Measurements from ENCODE around the gene M6PR.
"Not testable (repeated sequence)": the region's sequence is repeated elsewhere in the genome, so short reads cannot be mapped to it uniquely, and the experiment has no call there.

The M6PR gene

DNA sequence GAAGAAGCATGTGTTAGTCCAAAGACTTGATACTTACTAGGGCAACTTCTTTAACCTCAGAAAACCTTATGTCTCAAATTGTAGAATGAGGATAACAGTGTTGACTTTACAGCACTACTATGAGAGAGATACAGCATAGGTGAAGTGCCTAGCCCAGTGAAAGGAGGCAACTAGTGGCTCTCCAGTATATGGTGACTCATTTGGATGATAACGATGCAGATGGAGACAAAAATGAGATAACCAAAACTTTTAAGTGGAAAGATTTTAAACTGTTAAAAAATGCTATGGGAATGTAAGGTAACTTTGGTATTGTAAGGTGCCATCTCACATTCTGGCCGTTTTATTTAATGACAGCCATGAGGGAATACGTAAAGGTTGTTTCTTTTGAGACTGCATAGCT, 32.4 kb downstream of the M6PR start:
- Histone ChIP-seq H3K4me1 (ENCODE audit: control insufficient read depth, insufficient read depth, low read length) (peaks cover 19% of the 10 kb centered on the region), H3K27me3 (ENCODE audit: control insufficient read depth, insufficient read depth, low read length) (no peaks in the 10 kb centered on the region), H3K9ac (ENCODE audit: low read length) (no peak overlapping the region), H3K9me3 (ENCODE audit: control insufficient read depth, low read length) (no peaks in the 10 kb centered on the region), H3K4me3 (ENCODE audit: low read length) (no peak overlapping the region), H3K36me3 (ENCODE audit: control insufficient read depth, insufficient read depth, low read length) (no peaks in the 10 kb centered on the region)

DNA sequence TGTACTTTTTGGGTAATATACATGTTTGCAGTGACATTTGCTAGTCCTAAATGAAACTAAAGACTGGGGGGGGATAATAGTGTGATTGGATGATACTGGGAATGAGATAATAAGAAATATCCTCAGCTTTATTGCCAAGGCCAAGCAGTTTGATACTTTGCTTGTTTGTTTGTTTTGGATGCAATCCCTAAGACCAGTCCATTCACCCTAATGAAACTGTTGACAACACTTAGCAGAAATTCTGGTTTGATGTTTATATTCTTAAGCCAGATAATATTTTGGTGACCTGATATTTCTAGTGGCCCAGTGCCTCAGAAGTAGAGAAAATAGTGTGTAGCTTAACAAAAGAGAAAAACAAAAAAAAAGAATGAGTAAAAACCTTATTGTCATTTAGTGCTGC, 33.3 kb downstream of the M6PR start:
- H3K9me3 ChIP-seq (ENCODE audit: control insufficient read depth, low read length): no peaks in the 10 kb centered on the region
- no peak overlapping the region for H3K9ac ChIP-seq (ENCODE audit: low read length)
- no peaks in the 10 kb centered on the region for H3K27me3 ChIP-seq (ENCODE audit: control insufficient read depth, insufficient read depth, low read length)
- peaks cover 19% of the 10 kb centered on the region for H3K4me1 ChIP-seq (ENCODE audit: control insufficient read depth, insufficient read depth, low read length)
- no peaks in the 10 kb centered on the region for H3K36me3 ChIP-seq (ENCODE audit: control insufficient read depth, insufficient read depth, low read length)
- H3K4me3 ChIP-seq (ENCODE audit: low read length): no peak overlapping the region

DNA sequence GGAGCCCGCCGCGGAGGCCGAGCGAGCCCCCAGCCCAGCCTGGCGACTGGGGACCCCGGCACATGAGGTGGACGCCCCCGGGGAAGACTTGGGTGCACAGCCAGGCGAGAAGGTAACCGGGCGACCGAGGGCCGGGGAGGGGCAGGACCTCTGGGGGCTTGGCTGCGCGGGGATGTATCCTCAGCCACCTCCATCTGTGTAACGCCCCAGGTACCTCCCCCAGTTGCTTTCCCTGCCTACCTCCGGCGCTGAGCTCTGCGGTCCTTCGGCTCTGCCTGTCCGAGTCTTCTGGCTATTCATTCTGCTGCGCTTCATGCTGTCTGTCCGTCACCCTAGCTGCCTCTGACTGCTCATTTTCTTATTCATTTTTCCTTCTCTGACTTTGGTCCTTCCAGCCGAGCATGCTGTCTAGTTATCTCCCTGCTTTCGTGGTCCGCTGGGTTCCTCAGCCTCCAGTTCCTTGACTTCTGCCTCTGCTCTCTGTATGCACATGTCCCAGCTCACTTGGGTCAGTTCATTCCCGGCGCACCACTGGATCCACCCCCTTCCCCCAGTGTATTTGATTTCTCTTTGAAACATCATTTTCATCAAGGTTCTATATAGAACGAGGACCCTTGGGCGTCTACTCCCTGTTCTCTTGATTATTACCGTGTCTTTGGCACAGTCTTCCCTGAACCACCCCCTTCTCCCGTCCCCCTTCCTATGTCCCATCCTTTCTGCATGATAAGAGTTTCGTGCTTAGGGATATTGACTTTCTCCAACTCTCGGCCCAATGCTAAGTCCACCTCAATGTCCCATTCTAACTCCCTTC, 34.5 kb downstream of the M6PR start:
- no peaks in the 10 kb centered on the region for H3K27me3 ChIP-seq (ENCODE audit: control insufficient read depth, insufficient read depth, low read length)
- H3K9me3 ChIP-seq (ENCODE audit: control insufficient read depth, low read length): no peaks in the 10 kb centered on the region
- no peaks in the 10 kb centered on the region for H3K36me3 ChIP-seq (ENCODE audit: control insufficient read depth, insufficient read depth, low read length)
- H3K4me1 ChIP-seq (ENCODE audit: control insufficient read depth, insufficient read depth, low read length): peaks cover 19% of the 10 kb centered on the region
- peak overlapping the region; percentile 71 for H3K4me3 ChIP-seq (ENCODE audit: low read length)
- H3K9ac ChIP-seq (ENCODE audit: low read length): peak overlapping the region; percentile 67

DNA sequence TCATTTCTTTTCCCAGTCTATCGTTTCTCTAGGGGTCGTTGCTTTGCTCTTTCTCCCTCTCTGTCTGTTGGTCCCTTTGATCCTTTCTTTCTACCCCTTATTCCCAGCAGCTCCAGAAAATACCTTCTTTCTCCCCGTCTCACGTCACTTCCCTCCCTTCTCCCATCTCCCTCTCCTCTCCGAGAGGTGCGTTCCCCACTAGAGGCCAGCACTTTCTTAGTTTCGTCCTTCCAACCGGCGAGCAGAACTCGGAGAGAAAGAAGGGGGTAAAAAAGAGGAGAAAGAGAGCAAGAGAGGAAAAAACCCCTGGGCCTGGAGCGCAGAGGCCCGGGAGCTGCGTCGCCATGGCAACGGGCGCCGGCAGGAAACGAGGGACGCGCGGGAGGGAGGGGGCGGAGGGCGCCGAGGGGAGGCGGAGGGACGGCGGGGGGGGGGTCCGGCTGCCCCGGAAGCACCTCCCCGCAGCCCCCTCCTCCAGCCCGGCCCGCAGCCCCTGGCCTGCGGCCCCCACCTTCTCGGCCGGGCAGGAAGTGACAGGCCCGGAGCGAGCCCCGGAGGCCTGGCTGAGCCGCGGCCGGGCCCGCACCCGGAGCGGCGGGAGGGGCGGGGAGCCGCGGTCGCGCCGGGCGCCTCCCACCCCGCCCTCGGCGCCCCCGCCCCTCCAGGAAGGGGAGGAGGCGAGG, 35.3 kb downstream of the M6PR start, which contains the start of gene PHC1:
TSS of gene PHC1 (plus strand) at position 477 of the 683 bp plus-strand sequence. CDS start 3,169 bp downstream, outside the sequence.
- H3K4me3 ChIP-seq (ENCODE audit: low read length): peak within 1 kb of the TSS; percentile 71
- not testable (repeated sequence) for H3K9me3 ChIP-seq (ENCODE audit: control insufficient read depth, low read length); H3K27me3 ChIP-seq (ENCODE audit: control insufficient read depth, insufficient read depth, low read length)

DNA sequence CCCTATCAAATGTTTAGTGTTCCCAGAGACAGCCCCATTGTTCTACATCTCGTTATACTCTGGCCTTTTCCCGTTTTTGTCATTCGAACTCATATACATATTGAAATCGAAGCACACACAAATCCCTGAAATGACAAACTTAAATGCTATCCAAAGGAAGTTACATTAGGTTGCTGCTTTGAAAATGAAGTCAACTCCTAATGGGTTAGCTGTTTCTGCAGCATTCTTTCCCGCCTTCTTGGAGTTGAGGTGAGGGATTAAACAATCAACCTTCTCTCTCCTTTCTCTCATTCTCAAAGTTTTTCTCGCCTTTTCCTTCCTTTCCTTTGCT, 35.8 kb downstream of the M6PR start:
- Histone ChIP-seq H3K4me3 (ENCODE audit: low read length) (peak overlapping the region; percentile 71), H3K4me1 (ENCODE audit: control insufficient read depth, insufficient read depth, low read length) (peaks cover 19% of the 10 kb centered on the region), H3K36me3 (ENCODE audit: control insufficient read depth, insufficient read depth, low read length) (no peaks in the 10 kb centered on the region), H3K9ac (ENCODE audit: low read length) (peak overlapping the region; percentile 79), H3K9me3 (ENCODE audit: control insufficient read depth, low read length) (no peaks in the 10 kb centered on the region), H3K27me3 (ENCODE audit: control insufficient read depth, insufficient read depth, low read length) (no peaks in the 10 kb centered on the region)

More for the DNA sequence above, 35.3 kb downstream of the M6PR start, which contains the start of gene PHC1:
- H3K4me1 ChIP-seq (ENCODE audit: control insufficient read depth, insufficient read depth, low read length): peaks cover 19% of the 10 kb centered on the region
- H3K36me3 ChIP-seq (ENCODE audit: control insufficient read depth, insufficient read depth, low read length): not testable (repeated sequence)
- H3K9ac ChIP-seq (ENCODE audit: low read length): peak within 1 kb of the TSS; percentile 79

DNA sequence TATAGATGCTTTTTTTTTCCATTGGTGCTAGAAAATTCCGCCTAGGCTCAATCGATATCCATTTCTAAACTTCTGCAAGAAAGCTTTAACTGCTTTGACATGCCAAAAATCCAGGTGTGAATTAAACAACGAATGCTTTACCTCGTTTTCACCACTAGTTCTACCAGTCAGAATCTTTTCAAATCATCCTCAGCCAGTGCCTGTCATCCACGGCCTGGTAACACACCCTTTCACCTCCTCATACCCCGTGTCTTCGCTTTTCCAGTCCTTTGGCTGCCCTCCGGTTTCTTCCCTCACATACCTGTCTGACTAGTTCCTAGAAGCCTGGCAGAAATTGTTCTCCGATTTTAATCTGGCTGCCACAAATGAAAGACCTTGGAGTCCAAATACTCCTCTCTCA, 36.5 kb downstream of the M6PR start:
- Histone ChIP-seq H3K36me3 (ENCODE audit: control insufficient read depth, insufficient read depth, low read length) (no peaks in the 10 kb centered on the region), H3K27me3 (ENCODE audit: control insufficient read depth, insufficient read depth, low read length) (no peaks in the 10 kb centered on the region), H3K4me1 (ENCODE audit: control insufficient read depth, insufficient read depth, low read length) (peaks cover 19% of the 10 kb centered on the region), H3K9me3 (ENCODE audit: control insufficient read depth, low read length) (no peaks in the 10 kb centered on the region), H3K4me3 (ENCODE audit: low read length) (no peak overlapping the region), H3K9ac (ENCODE audit: low read length) (peak overlapping the region; percentile 79)

DNA sequence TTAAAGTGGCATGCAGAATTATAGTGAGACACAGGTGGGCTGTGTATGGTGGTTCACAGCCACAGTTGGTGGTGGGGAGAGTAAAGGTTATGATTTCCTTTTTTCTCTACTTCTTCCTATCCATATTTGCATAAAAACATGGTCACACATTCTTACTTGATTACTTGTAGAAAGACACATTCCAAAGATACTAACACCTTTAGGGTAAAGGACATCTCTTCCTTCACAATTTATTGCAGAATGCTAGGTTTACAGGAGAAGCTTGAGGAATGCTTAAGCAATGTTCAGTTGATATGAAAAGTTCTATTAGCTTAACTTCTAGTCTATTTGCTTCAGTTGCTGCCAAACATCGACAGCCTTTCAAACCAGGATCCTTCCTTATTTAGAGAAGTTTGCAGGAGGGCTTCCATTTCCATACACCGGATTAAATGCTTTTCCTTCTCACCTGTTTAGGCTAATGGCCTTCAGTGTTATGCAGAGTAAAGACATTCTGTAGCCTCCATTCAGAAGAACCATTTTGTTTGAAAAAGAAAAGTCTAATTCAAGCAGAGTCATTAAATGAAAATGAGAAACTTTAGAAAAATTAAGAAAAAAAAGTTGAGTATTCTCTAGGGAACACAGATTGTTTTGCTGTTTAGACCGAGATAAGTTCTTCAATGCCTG, 37.7 kb downstream of the M6PR start:
- no peak overlapping the region for H3K4me3 ChIP-seq (ENCODE audit: low read length)
- peaks cover 19% of the 10 kb centered on the region for H3K4me1 ChIP-seq (ENCODE audit: control insufficient read depth, insufficient read depth, low read length)
- no peaks in the 10 kb centered on the region for H3K36me3 ChIP-seq (ENCODE audit: control insufficient read depth, insufficient read depth, low read length)
- no peak overlapping the region for H3K9ac ChIP-seq (ENCODE audit: low read length)
- no peaks in the 10 kb centered on the region for H3K27me3 ChIP-seq (ENCODE audit: control insufficient read depth, insufficient read depth, low read length)
- H3K9me3 ChIP-seq (ENCODE audit: control insufficient read depth, low read length): no peaks in the 10 kb centered on the region

DNA sequence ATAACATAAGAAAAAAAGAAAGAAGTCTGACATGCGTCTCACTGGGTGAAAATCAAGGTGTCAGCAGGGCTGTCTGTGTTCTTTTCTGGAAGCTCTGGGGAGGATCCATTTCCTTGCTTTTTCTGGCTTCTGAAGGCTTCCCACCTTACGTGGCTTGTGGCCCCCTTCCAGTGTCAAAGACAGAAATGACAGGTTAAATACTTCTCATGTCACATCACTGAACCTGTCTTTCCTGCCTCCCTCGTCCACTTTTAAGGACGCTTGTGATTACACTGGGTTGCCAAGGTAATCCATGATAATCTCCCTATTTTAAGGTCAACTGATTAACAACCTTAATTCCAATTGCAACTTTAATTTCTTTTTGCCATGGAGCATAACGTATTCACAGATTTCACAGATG, 39.7 kb downstream of the M6PR start:
- peaks cover 13% of the 10 kb centered on the region for H3K4me1 ChIP-seq (ENCODE audit: control insufficient read depth, insufficient read depth, low read length)

DNA sequence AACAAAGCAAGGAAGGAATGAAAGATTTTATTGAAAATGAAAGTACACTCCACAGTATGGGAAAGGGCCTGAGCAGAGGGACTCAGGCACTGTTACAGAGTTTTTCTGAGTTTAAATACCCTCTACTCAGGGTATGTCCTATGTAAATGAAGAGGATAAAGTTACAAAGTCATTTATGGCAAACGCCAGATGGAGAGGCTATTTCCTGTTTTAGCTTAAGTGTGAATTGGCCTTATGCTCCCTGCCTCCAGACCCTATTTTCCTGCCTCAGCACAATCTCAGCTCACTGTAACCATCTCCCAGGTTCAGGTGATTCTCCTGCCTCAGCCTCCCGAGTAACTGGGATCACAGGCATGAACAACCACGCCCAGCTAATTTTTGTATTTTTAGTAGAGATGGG, 41.9 kb downstream of the M6PR start:
- Histone ChIP-seq H3K4me3 (ENCODE audit: low read length) (no peak overlapping the region), H3K4me1 (ENCODE audit: control insufficient read depth, insufficient read depth, low read length) (no peaks in the 10 kb centered on the region), H3K9me3 (ENCODE audit: control insufficient read depth, low read length) (no peaks in the 10 kb centered on the region), H3K9ac (ENCODE audit: low read length) (no peak overlapping the region), H3K36me3 (ENCODE audit: control insufficient read depth, insufficient read depth, low read length) (no peaks in the 10 kb centered on the region), H3K27me3 (ENCODE audit: control insufficient read depth, insufficient read depth, low read length) (no peaks in the 10 kb centered on the region)

More for the DNA sequence above, 39.7 kb downstream of the M6PR start:
- Histone ChIP-seq H3K9me3 (ENCODE audit: control insufficient read depth, low read length) (no peaks in the 10 kb centered on the region), H3K27me3 (ENCODE audit: control insufficient read depth, insufficient read depth, low read length) (no peaks in the 10 kb centered on the region), H3K36me3 (ENCODE audit: control insufficient read depth, insufficient read depth, low read length) (no peaks in the 10 kb centered on the region), H3K4me3 (ENCODE audit: low read length) (no peak overlapping the region), H3K9ac (ENCODE audit: low read length) (no peak overlapping the region)

DNA sequence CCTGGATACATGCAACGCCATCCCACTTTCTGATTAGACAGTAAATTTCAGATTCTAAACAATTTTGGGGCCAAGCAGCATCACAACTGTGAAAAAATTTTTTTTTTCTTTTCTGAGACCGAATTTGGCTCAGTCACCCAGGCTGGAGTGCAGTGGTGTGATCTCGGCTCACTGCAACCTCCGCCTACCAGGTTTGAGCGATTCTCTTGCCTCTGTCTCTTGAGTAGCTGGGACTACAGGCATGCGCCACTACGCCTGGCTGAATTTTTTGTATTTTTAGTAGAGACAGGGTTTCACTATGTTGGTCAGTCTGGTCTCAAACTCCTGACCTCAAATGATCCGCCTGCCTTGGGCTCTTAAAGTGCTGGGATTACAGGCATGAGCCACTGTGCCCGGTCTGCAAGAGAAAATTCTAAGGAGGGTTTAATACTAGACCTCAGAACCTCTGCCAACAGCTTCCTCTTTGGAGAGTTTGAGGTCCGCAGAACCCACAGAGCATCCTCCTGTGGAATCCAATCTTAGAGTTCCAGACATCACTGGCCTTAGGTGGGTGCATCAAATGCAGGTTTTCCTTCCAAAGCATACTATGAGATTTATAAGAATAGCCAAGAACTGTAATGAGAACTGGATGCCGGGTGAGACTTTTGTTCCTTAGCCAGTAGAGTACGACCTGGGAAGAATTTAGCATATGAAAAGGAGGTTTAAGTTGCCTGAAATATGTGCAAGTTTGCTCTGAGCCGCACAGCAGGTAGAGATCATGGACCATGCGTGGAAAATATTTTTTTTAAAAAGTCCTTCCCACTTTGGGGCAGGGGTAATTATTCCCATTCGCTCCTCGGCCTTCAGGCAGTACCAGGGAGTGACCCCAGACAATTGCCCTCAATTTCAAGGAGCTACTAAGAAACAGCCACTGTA, 42.9 kb downstream of the M6PR start:
- no peaks in the 10 kb centered on the region for H3K9me3 ChIP-seq (ENCODE audit: control insufficient read depth, low read length)
- H3K9ac ChIP-seq (ENCODE audit: low read length): no peak overlapping the region
- no peaks in the 10 kb centered on the region for H3K27me3 ChIP-seq (ENCODE audit: control insufficient read depth, insufficient read depth, low read length)
- no peaks in the 10 kb centered on the region for H3K36me3 ChIP-seq (ENCODE audit: control insufficient read depth, insufficient read depth, low read length)
- H3K4me1 ChIP-seq (ENCODE audit: control insufficient read depth, insufficient read depth, low read length): no peaks in the 10 kb centered on the region
- no peak overlapping the region for H3K4me3 ChIP-seq (ENCODE audit: low read length)

DNA sequence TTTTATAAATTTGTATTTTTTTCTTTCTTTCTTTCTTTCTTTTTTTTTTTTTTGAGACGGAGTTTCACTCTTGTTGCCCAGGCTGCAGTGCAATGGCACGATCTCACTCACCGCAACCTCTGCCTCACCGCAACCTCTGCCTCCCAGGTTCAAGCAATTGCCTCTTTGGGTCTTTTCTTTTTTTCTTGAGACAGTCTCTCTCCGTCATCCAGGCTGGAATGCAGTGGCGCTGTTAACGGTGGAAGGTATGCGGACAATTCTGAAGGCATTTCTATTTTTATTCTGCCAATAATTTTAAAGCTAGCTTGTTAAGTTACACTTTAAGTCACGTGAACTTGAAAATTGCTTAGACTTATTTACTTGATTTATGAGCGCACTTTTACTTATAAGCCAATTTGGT, 43.9 kb downstream of the M6PR start:
- Histone ChIP-seq H3K9me3 (ENCODE audit: control insufficient read depth, low read length) (no peaks in the 10 kb centered on the region), H3K36me3 (ENCODE audit: control insufficient read depth, insufficient read depth, low read length) (no peaks in the 10 kb centered on the region), H3K9ac (ENCODE audit: low read length) (no peak overlapping the region), H3K4me1 (ENCODE audit: control insufficient read depth, insufficient read depth, low read length) (no peaks in the 10 kb centered on the region), H3K4me3 (ENCODE audit: low read length) (no peak overlapping the region), H3K27me3 (ENCODE audit: control insufficient read depth, insufficient read depth, low read length) (no peaks in the 10 kb centered on the region)

Measured in mucosa of stomach (tissue), 1 donor.